ENCODE results near the gene ACBD4.

The ACBD4 gene

DNA sequence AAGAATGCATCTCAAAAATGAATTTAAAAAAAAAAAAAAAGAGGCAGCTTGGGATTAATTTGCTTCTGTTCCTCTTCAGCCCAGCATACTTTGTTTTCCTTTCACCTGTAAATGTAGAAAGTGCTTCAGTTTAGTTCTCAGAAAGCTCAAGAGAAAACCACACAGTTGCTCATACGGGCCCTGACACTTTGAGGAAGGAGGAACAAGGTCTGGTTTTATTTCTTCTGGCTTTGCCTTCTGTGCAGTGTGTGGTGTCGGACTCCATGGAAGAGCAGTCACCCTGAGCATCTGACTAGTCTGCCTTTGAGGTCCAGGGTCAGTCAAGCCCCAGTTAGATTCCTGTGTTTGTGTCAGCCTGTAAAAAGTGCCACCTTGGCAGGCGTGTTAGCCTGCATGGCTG lies 46.7 kb upstream of the ACBD4 start:
- H3K4me3 ChIP-seq (ENCODE audit: low read depth in 1 of 2, low read length in 1 of 2), result no peak overlapping the region
- no peaks in the 10 kb centered on the region for H3K4me1 ChIP-seq (ENCODE audit: control insufficient read depth in 1 of 2, insufficient read depth in 1 of 2, low read depth in 1 of 2, low read length in 1 of 2)
- no peak overlapping the region for H3K27ac ChIP-seq
- no peaks in the 10 kb centered on the region for H3K9me3 ChIP-seq
- H3K27me3 ChIP-seq, result no peaks in the 10 kb centered on the region
- TF ChIP-seq, protein P1, sequence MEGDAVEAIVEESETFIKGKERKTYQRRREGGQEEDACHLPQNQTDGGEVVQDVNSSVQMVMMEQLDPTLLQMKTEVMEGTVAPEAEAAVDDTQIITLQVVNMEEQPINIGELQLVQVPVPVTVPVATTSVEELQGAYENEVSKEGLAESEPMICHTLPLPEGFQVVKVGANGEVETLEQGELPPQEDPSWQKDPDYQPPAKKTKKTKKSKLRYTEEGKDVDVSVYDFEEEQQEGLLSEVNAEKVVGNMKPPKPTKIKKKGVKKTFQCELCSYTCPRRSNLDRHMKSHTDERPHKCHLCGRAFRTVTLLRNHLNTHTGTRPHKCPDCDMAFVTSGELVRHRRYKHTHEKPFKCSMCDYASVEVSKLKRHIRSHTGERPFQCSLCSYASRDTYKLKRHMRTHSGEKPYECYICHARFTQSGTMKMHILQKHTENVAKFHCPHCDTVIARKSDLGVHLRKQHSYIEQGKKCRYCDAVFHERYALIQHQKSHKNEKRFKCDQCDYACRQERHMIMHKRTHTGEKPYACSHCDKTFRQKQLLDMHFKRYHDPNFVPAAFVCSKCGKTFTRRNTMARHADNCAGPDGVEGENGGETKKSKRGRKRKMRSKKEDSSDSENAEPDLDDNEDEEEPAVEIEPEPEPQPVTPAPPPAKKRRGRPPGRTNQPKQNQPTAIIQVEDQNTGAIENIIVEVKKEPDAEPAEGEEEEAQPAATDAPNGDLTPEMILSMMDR (IDR thresholded peaks at IDR 0.05), result no peak
- H3K36me3 ChIP-seq, result peaks cover 92% of the 10 kb centered on the region

DNA sequence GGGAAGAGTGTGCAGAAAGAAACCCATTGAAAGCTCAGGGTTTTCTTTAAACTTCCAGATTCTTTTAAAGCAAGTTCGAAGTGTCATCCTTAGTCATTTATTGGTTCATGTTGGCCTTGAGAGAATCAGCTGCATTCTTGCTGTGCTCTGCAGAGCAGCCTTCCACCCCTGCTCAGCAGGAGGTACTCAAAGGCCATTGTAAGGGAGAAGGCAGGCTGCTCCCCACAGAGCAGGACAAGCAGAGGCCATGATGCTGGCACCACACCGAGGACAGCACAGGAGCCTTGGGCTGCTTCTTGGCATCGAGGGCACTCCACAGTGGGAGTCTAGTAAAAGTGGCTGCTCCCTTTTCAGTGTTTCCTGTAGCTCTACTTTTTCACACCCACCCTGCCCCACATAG lies 44.8 kb upstream of the ACBD4 start:
- peaks cover 94% of the 10 kb centered on the region for H3K36me3 ChIP-seq
- no peaks in the 10 kb centered on the region for H3K4me1 ChIP-seq (ENCODE audit: control insufficient read depth in 1 of 2, insufficient read depth in 1 of 2, low read depth in 1 of 2, low read length in 1 of 2)
- H3K27me3 ChIP-seq, result no peaks in the 10 kb centered on the region
- H3K4me3 ChIP-seq (ENCODE audit: low read depth in 1 of 2, low read length in 1 of 2), result no peak overlapping the region
- TF ChIP-seq, protein P1 (IDR thresholded peaks at IDR 0.05), result no peak
- H3K27ac ChIP-seq, result no peak overlapping the region
- no peaks in the 10 kb centered on the region for H3K9me3 ChIP-seq

DNA sequence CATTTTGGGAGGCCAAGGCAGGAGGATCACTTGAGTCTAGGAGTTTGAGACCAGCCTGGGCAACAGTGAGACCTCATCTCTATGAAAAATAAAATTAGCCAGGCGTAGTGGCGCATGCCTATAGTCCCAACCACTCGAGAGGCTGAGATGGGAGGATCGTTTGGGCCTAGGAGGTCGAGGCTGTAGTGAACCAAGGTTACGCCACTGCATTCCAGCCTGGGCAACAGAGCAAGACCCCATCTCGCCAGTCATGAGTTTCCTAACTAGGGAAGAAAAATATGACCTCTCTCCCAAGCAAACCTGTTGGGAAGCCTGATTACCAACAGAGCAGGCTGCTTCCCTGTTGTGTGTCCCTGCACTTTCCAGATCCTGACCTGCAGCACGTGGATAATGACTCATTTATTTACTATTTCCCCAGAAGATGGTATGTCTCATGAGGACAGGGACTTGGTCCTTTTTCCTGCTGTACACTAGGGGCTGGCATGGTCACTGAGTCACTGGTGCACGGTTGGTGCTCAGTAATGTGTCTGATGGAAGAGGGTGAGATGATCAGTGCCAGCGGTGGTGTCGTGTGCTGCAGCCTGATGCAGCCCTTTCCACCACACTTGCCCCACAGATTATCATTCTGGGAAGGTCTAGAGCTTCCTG lies 43.6 kb upstream of the ACBD4 start:
- Histone ChIP-seq H3K4me3 (ENCODE audit: low read depth in 1 of 2, low read length in 1 of 2) (no peak overlapping the region), H3K4me1 (ENCODE audit: control insufficient read depth in 1 of 2, insufficient read depth in 1 of 2, low read depth in 1 of 2, low read length in 1 of 2) (no peaks in the 10 kb centered on the region), H3K27ac (no peak overlapping the region), H3K27me3 (no peaks in the 10 kb centered on the region), H3K36me3 (peaks cover 98% of the 10 kb centered on the region), H3K9me3 (no peaks in the 10 kb centered on the region)
- TF ChIP-seq, protein P1 (IDR thresholded peaks at IDR 0.05), result no peak

DNA sequence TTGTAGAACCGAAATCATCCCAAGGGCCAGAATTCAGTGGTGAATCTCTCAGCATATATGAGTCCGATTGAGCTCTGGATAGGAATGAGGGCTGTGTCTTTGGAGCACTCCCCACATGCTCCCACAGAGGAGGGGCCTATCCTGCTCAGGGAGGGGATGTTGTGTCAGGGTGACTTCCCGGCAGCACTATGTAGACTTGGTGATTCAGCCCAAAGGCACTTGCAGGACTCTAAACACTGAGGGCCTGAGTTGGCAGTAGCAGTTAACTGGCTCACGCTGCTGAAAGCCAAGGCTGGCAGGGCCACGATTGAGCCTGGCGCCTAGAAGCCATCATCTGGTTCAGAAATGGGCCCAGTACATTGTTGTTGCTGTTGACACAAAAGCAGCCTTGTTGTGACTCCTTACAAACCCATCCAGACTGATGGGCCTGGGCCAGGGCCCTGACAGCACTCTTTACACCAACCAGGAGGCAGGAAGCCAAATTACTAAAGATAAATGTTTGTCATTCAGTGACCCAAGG lies 42.5 kb upstream of the ACBD4 start:
- no peak overlapping the region for H3K27ac ChIP-seq
- TF ChIP-seq, protein P1 (IDR thresholded peaks at IDR 0.05), result no peak
- H3K36me3 ChIP-seq, result peaks cover 98% of the 10 kb centered on the region
- no peak overlapping the region for H3K4me3 ChIP-seq (ENCODE audit: low read depth in 1 of 2, low read length in 1 of 2)
- no peaks in the 10 kb centered on the region for H3K4me1 ChIP-seq (ENCODE audit: control insufficient read depth in 1 of 2, insufficient read depth in 1 of 2, low read depth in 1 of 2, low read length in 1 of 2)
- no peaks in the 10 kb centered on the region for H3K9me3 ChIP-seq
- no peaks in the 10 kb centered on the region for H3K27me3 ChIP-seq

DNA sequence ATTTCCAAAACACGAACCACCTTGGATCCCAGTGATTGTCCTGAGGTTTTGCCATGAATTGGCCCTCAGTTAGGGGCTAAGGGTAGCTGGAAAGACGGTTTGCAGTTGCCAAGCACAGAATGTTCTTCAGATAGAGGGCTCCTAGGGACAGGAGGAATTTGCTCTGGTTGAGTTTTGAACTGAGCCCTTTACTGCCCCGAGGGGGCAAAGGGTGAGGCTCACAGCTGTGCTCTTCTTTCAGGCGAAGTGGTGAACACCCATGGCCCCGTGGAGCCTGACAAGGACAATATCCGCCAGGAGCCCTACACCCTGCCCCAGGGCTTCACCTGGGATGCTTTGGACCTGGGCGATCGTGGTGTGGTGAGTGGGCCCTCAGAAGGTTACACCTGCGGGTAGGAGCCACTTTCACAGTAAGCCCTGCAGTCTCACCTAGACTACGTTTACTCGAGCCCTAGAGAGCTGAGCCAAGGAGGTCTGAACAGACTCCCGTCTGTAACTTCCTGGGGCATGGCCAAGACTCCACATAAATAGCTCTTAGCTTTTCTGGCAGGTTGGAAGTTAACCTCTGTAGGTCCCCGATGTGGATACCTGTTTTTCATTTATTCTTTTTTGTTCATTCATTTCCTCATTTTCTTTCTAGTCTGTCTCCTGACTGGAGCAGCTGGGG lies 41.9 kb upstream of the ACBD4 start:
- no peaks in the 10 kb centered on the region for H3K9me3 ChIP-seq
- H3K27me3 ChIP-seq, result no peaks in the 10 kb centered on the region
- H3K4me3 ChIP-seq (ENCODE audit: low read depth in 1 of 2, low read length in 1 of 2), result no peak overlapping the region
- TF ChIP-seq, protein P1 (IDR thresholded peaks at IDR 0.05), result no peak
- H3K27ac ChIP-seq, result no peak overlapping the region
- no peaks in the 10 kb centered on the region for H3K4me1 ChIP-seq (ENCODE audit: control insufficient read depth in 1 of 2, insufficient read depth in 1 of 2, low read depth in 1 of 2, low read length in 1 of 2)
- peaks cover 98% of the 10 kb centered on the region for H3K36me3 ChIP-seq

All from neutrophil (primary cell).